OCI-LY3 (cell line): ENCODE data around the gene VSX2.
"Not testable (repeated sequence)": the region's sequence is repeated elsewhere in the genome, so short reads cannot be mapped to it uniquely, and the experiment has no call there.

Experiments used
- H2AFZ ChIP-seq: fragments of 200-600, 300-600 bp; shearing (Covaris generic); 2 replicates; pipeline ENCODE4 v1.6.0; 2014; ENCODE audit warnings: antibody characterized with exemption, low read depth, low read length
- H3K27ac ChIP-seq: fragments of 200-600, 300-600 bp; sonication (generic); 2 replicates; pipeline ENCODE4 v1.5.1; 2014; ENCODE audit warnings: mild to moderate bottlenecking, low read length, moderate library complexity, mixed read lengths
- H3K27me3 ChIP-seq: fragments of 200-600, 300-600 bp; sonication (generic); 2 replicates; pipeline ENCODE4 v1.6.1; 2014; ENCODE audit warnings: low read depth, low read length, mixed read lengths
- H3K36me3 ChIP-seq: fragments of 200-600, 300-600 bp; sonication (generic); replicated peaks from 2 replicates; pipeline ENCODE3; 2014; ENCODE audit warnings: low read depth, low read length, mixed read lengths
- H3K4me1 ChIP-seq: fragments of 300-600, 200-600 bp; sonication (generic); 2 replicates; pipeline ENCODE4 v1.6.1; 2014; ENCODE audit warnings: low read length, mixed read lengths
- H3K4me2 ChIP-seq: fragments of 200-600, 300-600 bp; sonication (generic); 2 replicates; pipeline ENCODE4 v1.6.1; 2014; ENCODE audit warnings: low read length, mixed read lengths
- H3K4me3 ChIP-seq: fragments of 300-600, 200-600 bp; sonication (generic); 2 replicates; pipeline ENCODE4 v1.5.1; 2014; ENCODE audit warnings: antibody characterized with exemption, mild to moderate bottlenecking, low read length, moderate library complexity
- H3K79me2 ChIP-seq: fragments of 300-600, 200-600 bp; shearing (Covaris generic); 2 replicates; pipeline ENCODE4 v1.6.1; 2014; ENCODE audit warnings: mild to moderate bottlenecking, low read length, mixed read lengths
- H3K9ac ChIP-seq: fragments of 300-600, 200-600 bp; shearing (Covaris generic); 2 replicates; pipeline ENCODE4 v1.6.0; 2014; ENCODE audit warnings: mild to moderate bottlenecking, low read length, moderate library complexity
- H3K9me3 ChIP-seq: fragments of 200-600, 300-600 bp; shearing (Covaris generic); 2 replicates; pipeline ENCODE4 v1.6.1; 2014; ENCODE audit warnings: low read length, mixed read lengths; ENCODE audit not compliant: insufficient read depth
- H4K20me1 ChIP-seq: fragments of 200-600, 300-600 bp; sonication (generic); 2 replicates; pipeline ENCODE4 v1.6.1; 2016; ENCODE audit warnings: low read length, mixed read lengths; ENCODE audit not compliant: insufficient read depth
- CTCF ChIP-seq: fragments of 200-600, 300-600 bp; sonication (generic); IDR thresholded peaks from 2 replicates; pipeline ENCODE4 v1.5.1; 2014; ENCODE audit warnings: antibody characterized with exemption, low read length, low read depth
- EZH2phosphoT487 ChIP-seq: fragments of 200-600 bp; shearing (Covaris generic); IDR thresholded peaks from 2 replicates; pipeline ENCODE4 v1.6.1; 2018; ENCODE audit warnings: antibody characterized with exemption, mixed run types, low read depth

Gene VSX2

GRCh38 chr14:74265301-74265965 is 26.2 kb downstream of the VSX2 start:
- no peak overlapping the region for H3K27ac ChIP-seq
- no peak overlapping the region for H3K4me3 ChIP-seq
- no peak overlapping the region for H3K9ac ChIP-seq
- no peaks in the 10 kb centered on the region for H4K20me1 ChIP-seq
- no peaks in the 10 kb centered on the region for H3K4me1 ChIP-seq
- H3K9me3 ChIP-seq, result no peaks in the 10 kb centered on the region
- TF ChIP-seq EZH2phosphoT487 (no peak), CTCF (no peak)
- no peak overlapping the region for H2AFZ ChIP-seq
- no peaks in the 10 kb centered on the region for H3K36me3 ChIP-seq
- H3K4me2 ChIP-seq, result no peak overlapping the region
- no peaks in the 10 kb centered on the region for H3K79me2 ChIP-seq
- H3K27me3 ChIP-seq, result no peaks in the 10 kb centered on the region

GRCh38 chr14:74267588-74267987 is 28.3 kb downstream of the VSX2 start:
- H3K79me2 ChIP-seq, result no peaks in the 10 kb centered on the region
- H3K4me2 ChIP-seq, result no peak overlapping the region
- no peak for TF ChIP-seq EZH2phosphoT487
- TF ChIP-seq CTCF, result no peak
- no peaks in the 10 kb centered on the region for H3K4me1 ChIP-seq
- no peak overlapping the region for H3K4me3 ChIP-seq
- no peak overlapping the region for H2AFZ ChIP-seq
- H3K9ac ChIP-seq, result no peak overlapping the region
- no peak overlapping the region for H3K27ac ChIP-seq
- H3K36me3 ChIP-seq, result no peaks in the 10 kb centered on the region
- H3K27me3 ChIP-seq, result no peaks in the 10 kb centered on the region
- no peaks in the 10 kb centered on the region for H4K20me1 ChIP-seq
- H3K9me3 ChIP-seq, result no peaks in the 10 kb centered on the region

GRCh38 chr14:74270382-74271177 is 31.3 kb downstream of the VSX2 start:
- not testable (repeated sequence) for H3K27me3 ChIP-seq, H3K4me2 ChIP-seq, H3K79me2 ChIP-seq, H3K27ac ChIP-seq, H3K4me1 ChIP-seq, H2AFZ ChIP-seq, H3K9ac ChIP-seq, H3K36me3 ChIP-seq, H3K9me3 ChIP-seq, H4K20me1 ChIP-seq, H3K4me3 ChIP-seq

GRCh38 chr14:74271365-74271764 is 32.1 kb downstream of the VSX2 start:
- TF ChIP-seq EZH2phosphoT487 (no peak), CTCF (no peak)
- no peak overlapping the region for H3K4me2 ChIP-seq
- H3K4me1 ChIP-seq, result no peaks in the 10 kb centered on the region
- H3K9ac ChIP-seq, result no peak overlapping the region
- no peak overlapping the region for H2AFZ ChIP-seq
- H3K36me3 ChIP-seq, result no peaks in the 10 kb centered on the region
- no peaks in the 10 kb centered on the region for H4K20me1 ChIP-seq
- H3K9me3 ChIP-seq, result no peaks in the 10 kb centered on the region
- no peak overlapping the region for H3K4me3 ChIP-seq
- H3K79me2 ChIP-seq, result no peaks in the 10 kb centered on the region
- no peak overlapping the region for H3K27ac ChIP-seq
- no peaks in the 10 kb centered on the region for H3K27me3 ChIP-seq
